Trophoblast cell (in vitro differentiated cells and primary cell): ENCODE measurements around the gene ZIC4.

Experiments
- DNase-seq, 2 donors: peaks; one replicate each; pipeline ENCODE4 v3.0.0-alpha.2; 2016
- H2AFZ ChIP-seq: 2 replicates; pipeline ENCODE4 v1.6.1; 2013; ENCODE audit warnings: low read length, moderate library complexity, mild to moderate bottlenecking; ENCODE audit not compliant: insufficient read depth, poor library complexity
- H2AK5ac ChIP-seq: 2 replicates; pipeline ENCODE4 v1.6.1; 2013; ENCODE audit warnings: mild to moderate bottlenecking, low read length
- H2BK120ac ChIP-seq: 2 replicates; pipeline ENCODE4 v1.6.1; 2013; ENCODE audit warnings: low read length, mild to moderate bottlenecking, moderate library complexity; ENCODE audit not compliant: insufficient read depth, poor library complexity
- H2BK12ac ChIP-seq: 2 replicates; pipeline ENCODE4 v1.6.1; 2013; ENCODE audit warnings: mild to moderate bottlenecking, low read length, moderate library complexity
- H2BK5ac ChIP-seq: 2 replicates; pipeline ENCODE4 v1.6.1; 2013; ENCODE audit warnings: low read length, low read depth, moderate library complexity, mild to moderate bottlenecking; ENCODE audit not compliant: poor library complexity
- H3K14ac ChIP-seq: 2 replicates; pipeline ENCODE4 v1.6.1; 2013; ENCODE audit warnings: mild to moderate bottlenecking, low read length
- H3K18ac ChIP-seq: 2 replicates; pipeline ENCODE4 v1.6.1; 2013; ENCODE audit warnings: mild to moderate bottlenecking, low read length
- H3K23ac ChIP-seq: 2 replicates; pipeline ENCODE4 v1.6.1; 2013; ENCODE audit warnings: low read length
- H3K27ac ChIP-seq: 2 replicates; pipeline ENCODE4 v1.5.1; 2013; ENCODE audit warnings: low read depth, mild to moderate bottlenecking, inconsistent platforms, low read length, moderate library complexity
- H3K27me3 ChIP-seq: 2 replicates; pipeline ENCODE4 v1.6.1; 2013; ENCODE audit warnings: inconsistent platforms, mild to moderate bottlenecking, low read length, moderate library complexity; ENCODE audit not compliant: insufficient read depth
- H3K36me3 ChIP-seq, 2 experiments: 1 replicate in 1 of 2; 2 replicates in 1 of 2; pipeline ENCODE4 v1.6.1; 2013; ENCODE audit warnings: low read length in 2 of 2, mild to moderate bottlenecking in 2 of 2, moderate library complexity in 1 of 2; ENCODE audit not compliant: insufficient read depth in 2 of 2, control insufficient read depth in 1 of 2
- H3K4ac ChIP-seq: 2 replicates; pipeline ENCODE4 v1.6.1; 2013; ENCODE audit warnings: low read depth, mild to moderate bottlenecking, low read length, moderate library complexity
- H3K4me1 ChIP-seq, 2 experiments: 1 replicate in 1 of 2; 2 replicates in 1 of 2; pipeline ENCODE4 v1.6.1; 2013; ENCODE audit warnings: low read length in 2 of 2, mild to moderate bottlenecking in 2 of 2, moderate library complexity in 1 of 2; ENCODE audit not compliant: insufficient read depth in 2 of 2, control insufficient read depth in 1 of 2
- H3K4me2 ChIP-seq: 2 replicates; pipeline ENCODE4 v1.6.1; 2013; ENCODE audit warnings: inconsistent platforms, mild to moderate bottlenecking, low read length, moderate library complexity
- H3K4me3 ChIP-seq: 2 replicates; pipeline ENCODE4 v1.5.1; 2013; ENCODE audit warnings: mild to moderate bottlenecking, low read depth, low read length, inconsistent platforms
- H3K79me1 ChIP-seq: one replicate; pipeline ENCODE4 v1.6.1; 2013; ENCODE audit warnings: low read length
- H3K79me2 ChIP-seq: 2 replicates; pipeline ENCODE4 v1.6.1; 2013; ENCODE audit warnings: low read length, mild to moderate bottlenecking; ENCODE audit not compliant: control insufficient read depth, insufficient read depth, poor library complexity
- H3K9ac ChIP-seq: 2 replicates; pipeline ENCODE4 v1.6.1; 2013; ENCODE audit warnings: mild to moderate bottlenecking, low read length
- H3K9me3 ChIP-seq: 2 replicates; pipeline ENCODE4 v1.6.1; 2013; ENCODE audit warnings: low read depth, mild to moderate bottlenecking, control low read depth, inconsistent platforms, low read length; ENCODE audit not compliant: insufficient read depth
- H4K12ac ChIP-seq: 2 replicates; pipeline ENCODE4 v1.6.1; 2013; ENCODE audit warnings: low read depth, mild to moderate bottlenecking, low read length, moderate library complexity
- H4K8ac ChIP-seq: 2 replicates; pipeline ENCODE4 v1.6.1; 2013; ENCODE audit warnings: low read depth, mild to moderate bottlenecking, low read length, moderate library complexity
- H4K91ac ChIP-seq: one replicate; pipeline ENCODE4 v1.6.1; 2013; ENCODE audit warnings: low read depth, mild to moderate bottlenecking, low read length, moderate library complexity
- WGBS: extraction: QIAGEN DNeasy Blood & Tissue Kit; methylation state at CpG from one replicate; pipeline ENCODE4 v1.1.7; 2013; ENCODE audit warnings: missing lambda C conversion rate; ENCODE audit not compliant: insufficient read length, insufficient coverage; ENCODE audit errors: extremely low coverage; 5-methylcytosine and 5-hydroxymethylcytosine counted together

The ZIC4 gene

DNA sequence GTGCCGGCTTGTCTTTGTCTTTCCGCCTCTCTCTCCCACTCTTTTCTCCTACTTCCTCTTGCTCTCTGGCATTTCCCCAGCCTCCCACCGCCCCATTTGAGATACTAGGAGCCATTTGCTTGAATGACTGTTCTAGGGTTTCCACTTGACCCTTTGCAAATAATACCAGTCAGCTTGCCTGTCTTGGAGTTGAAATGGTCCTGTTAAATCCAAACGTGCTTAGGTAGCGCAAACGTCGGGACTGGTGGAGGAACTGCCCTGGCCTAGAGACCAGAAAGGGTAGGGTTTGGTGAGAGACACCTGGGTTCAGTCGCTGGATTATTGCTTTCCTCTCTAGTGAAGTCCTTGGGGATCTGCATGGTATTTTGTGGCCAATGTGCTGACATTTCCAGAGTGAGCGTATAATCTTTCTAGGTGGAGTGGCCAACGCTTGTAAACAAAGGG, 13.5 kb upstream of the ZIC4 start:
- H2BK120ac ChIP-seq = no peak overlapping the region
- no peak overlapping the region for H3K18ac ChIP-seq
- H3K23ac ChIP-seq = no peak overlapping the region
- no peak overlapping the region for H3K14ac ChIP-seq
- no peak overlapping the region for H4K12ac ChIP-seq
- WGBS = no CpG with 5 or more reads among the region's 10 CpGs
- no peak overlapping the region for H2AK5ac ChIP-seq
- peaks cover 74% of the 10 kb centered on the region for H3K27me3 ChIP-seq
- H3K9ac ChIP-seq = no peak overlapping the region
- H2BK5ac ChIP-seq = no peak overlapping the region
- no peak for DNase-seq
- no peaks in the 10 kb centered on the region for H3K79me1 ChIP-seq
- no peak overlapping the region for H3K4me2 ChIP-seq
- peaks cover 6% of the 10 kb centered on the region for H3K9me3 ChIP-seq
- no peak overlapping the region for H3K27ac ChIP-seq
- no peak overlapping the region for H4K91ac ChIP-seq
- H3K79me2 ChIP-seq = no peaks in the 10 kb centered on the region
- H4K8ac ChIP-seq = no peak overlapping the region
- no peak overlapping the region for H3K4ac ChIP-seq
- H2BK12ac ChIP-seq = no peak overlapping the region
- H3K4me1 ChIP-seq = peaks cover 12 to 13% of the 10 kb centered on the region in 2 experiments
- H3K36me3 ChIP-seq = no peaks in the 10 kb centered on the region
- H3K4me3 ChIP-seq = no peak overlapping the region
- H2AFZ ChIP-seq = no peak overlapping the region

- no CpG with 5 or more reads among the region's 54 CpGs for WGBS
- H3K79me1 ChIP-seq = no peaks in the 10 kb centered on the region
- no peak overlapping the region for H4K8ac ChIP-seq
- H3K27ac ChIP-seq = no peak overlapping the region
- no peaks in the 10 kb centered on the region for H3K79me2 ChIP-seq
- H3K18ac ChIP-seq = no peak overlapping the region
- H3K27me3 ChIP-seq = peaks cover 71% of the 10 kb centered on the region
- no peak overlapping the region for H4K91ac ChIP-seq
- H2AK5ac ChIP-seq = no peak overlapping the region
- H2BK120ac ChIP-seq = no peak overlapping the region
- H2BK12ac ChIP-seq = no peak overlapping the region
- no peak overlapping the region for H3K4ac ChIP-seq
- no peak overlapping the region for H3K14ac ChIP-seq
- no peak overlapping the region for H4K12ac ChIP-seq
- H3K4me2 ChIP-seq = peak overlapping the region; percentile 86
- no peak overlapping the region for H3K23ac ChIP-seq
- peak overlapping the region; percentile 55 for H3K4me3 ChIP-seq
- H2AFZ ChIP-seq = no peak overlapping the region
- peak in 1 of 2 donors; percentile 5 for DNase-seq
- H3K9me3 ChIP-seq = peaks cover 6% of the 10 kb centered on the region
- H2BK5ac ChIP-seq = no peak overlapping the region
- no peaks in the 10 kb centered on the region for H3K36me3 ChIP-seq
- no peak overlapping the region for H3K9ac ChIP-seq
- H3K4me1 ChIP-seq = peaks cover 12 to 13% of the 10 kb centered on the region in 2 experiments
Observed at GRCh38 chr3:147418808-147419701, 12.7 kb upstream of the ZIC4 start.

- H3K9me3 ChIP-seq = peaks cover 7% of the 10 kb centered on the region
- no peak overlapping the region for H3K4me2 ChIP-seq
- no peaks in the 10 kb centered on the region for H3K36me3 ChIP-seq
- H3K27me3 ChIP-seq = peaks cover 68% of the 10 kb centered on the region
- H3K9ac ChIP-seq = no peak overlapping the region
- no peak overlapping the region for H4K8ac ChIP-seq
- H3K4ac ChIP-seq = no peak overlapping the region
- no peak overlapping the region for H2AFZ ChIP-seq
- H3K23ac ChIP-seq = no peak overlapping the region
- H4K91ac ChIP-seq = no peak overlapping the region
- no peak for DNase-seq
- H2AK5ac ChIP-seq = no peak overlapping the region
- no peaks in the 10 kb centered on the region for H3K79me1 ChIP-seq
- H2BK5ac ChIP-seq = no peak overlapping the region
- H3K79me2 ChIP-seq = no peaks in the 10 kb centered on the region
- no peak overlapping the region for H2BK120ac ChIP-seq
- H3K4me3 ChIP-seq = no peak overlapping the region
- H3K18ac ChIP-seq = no peak overlapping the region
- no peak overlapping the region for H2BK12ac ChIP-seq
- no CpG with 5 or more reads among the region's 4 CpGs for WGBS
- H3K27ac ChIP-seq = no peak overlapping the region
- H3K14ac ChIP-seq = no peak overlapping the region
- peaks cover 12 to 13% of the 10 kb centered on the region in 2 experiments for H3K4me1 ChIP-seq
- H4K12ac ChIP-seq = no peak overlapping the region
Observed at GRCh38 chr3:147418371-147418781, 12.0 kb upstream of the ZIC4 start.

DNA sequence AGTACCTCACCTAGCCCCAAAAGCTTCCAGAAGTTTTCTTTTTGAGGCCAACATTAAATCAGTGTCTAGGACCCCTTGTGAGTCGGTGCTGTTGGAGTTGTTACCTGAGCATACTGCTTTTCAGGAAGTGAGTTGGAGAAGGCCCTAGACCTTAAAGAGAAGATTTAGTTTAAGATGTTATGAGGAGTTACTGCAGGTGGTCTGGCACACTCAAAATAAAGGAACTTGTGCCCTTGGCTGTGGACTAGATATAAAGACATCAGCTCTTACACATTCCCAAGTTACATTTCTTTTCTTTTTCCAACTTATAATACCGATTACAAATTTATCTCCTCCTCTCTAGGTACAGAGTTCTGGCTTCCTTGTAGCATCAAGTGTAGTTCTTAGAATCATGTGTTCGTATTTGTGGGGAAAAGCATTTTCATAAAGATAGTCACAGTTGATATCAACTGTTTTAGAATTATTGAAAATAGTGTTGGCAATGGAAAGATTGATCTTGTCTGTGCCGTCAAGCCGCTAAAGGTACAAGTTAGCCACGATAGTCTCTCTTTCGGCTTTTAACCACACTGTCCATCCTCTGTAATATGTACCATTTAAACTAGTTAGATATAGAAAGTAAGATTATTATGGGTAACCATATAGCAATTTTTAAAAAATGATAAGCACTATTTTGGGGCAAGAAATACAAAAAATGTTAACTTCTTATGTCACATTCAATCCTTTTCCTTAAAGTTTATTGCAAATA, 11.4 kb upstream of the ZIC4 start:
- Histone ChIP-seq H3K27ac (no peak overlapping the region), H2BK120ac (no peak overlapping the region), H3K4ac (no peak overlapping the region), H3K36me3 (no peaks in the 10 kb centered on the region), H3K79me2 (no peaks in the 10 kb centered on the region), H3K9me3 (peaks cover 7% of the 10 kb centered on the region), H4K91ac (no peak overlapping the region), H3K79me1 (no peaks in the 10 kb centered on the region), H3K4me3 (no peak overlapping the region), H3K27me3 (peaks cover 68% of the 10 kb centered on the region), H3K4me2 (no peak overlapping the region), H2BK12ac (no peak overlapping the region), H3K23ac (no peak overlapping the region), H3K18ac (no peak overlapping the region), H4K12ac (no peak overlapping the region), H4K8ac (no peak overlapping the region), H2AFZ (no peak overlapping the region), H2BK5ac (no peak overlapping the region), H3K4me1 (peaks cover 10 to 13% of the 10 kb centered on the region in 2 experiments), H3K14ac (no peak overlapping the region), H3K9ac (no peak overlapping the region), H2AK5ac (no peak overlapping the region)
- WGBS = 100% methylated on average over 1 of the region's 7 CpGs
- DNase-seq = no peak
